GM19324 (cell line): ENCODE measurements around the gene BBX.

Experiments used
- ATAC-seq: cut with Tn5 transposase; IDR thresholded peaks from one replicate; pipeline ENCODE4 v1.9.1; 2021; ENCODE audit warnings: mild to moderate bottlenecking, moderate library complexity; ENCODE audit not compliant: unreplicated experiment, low FRiP score

BBX gene

DNA sequence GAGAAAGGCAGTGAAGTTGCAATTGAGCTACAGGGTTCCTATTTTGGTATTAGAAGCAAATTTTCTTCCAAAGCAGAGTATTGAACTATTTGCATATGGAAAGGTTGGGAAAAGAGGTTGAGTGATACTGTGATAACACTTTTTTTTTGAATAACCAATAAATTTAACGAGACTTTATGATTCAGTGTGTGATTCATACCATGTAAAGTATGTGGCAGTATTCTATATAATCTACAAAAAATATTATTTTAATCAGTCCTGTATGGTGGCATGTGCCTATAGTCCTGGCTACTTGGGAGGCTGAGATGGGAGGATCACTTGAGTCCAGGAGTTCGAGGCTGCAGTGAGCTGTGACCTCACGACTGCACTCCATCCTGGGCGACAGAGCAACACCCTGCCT lies 206.9 kb downstream of the BBX start:
- ATAC-seq = no peak

DNA sequence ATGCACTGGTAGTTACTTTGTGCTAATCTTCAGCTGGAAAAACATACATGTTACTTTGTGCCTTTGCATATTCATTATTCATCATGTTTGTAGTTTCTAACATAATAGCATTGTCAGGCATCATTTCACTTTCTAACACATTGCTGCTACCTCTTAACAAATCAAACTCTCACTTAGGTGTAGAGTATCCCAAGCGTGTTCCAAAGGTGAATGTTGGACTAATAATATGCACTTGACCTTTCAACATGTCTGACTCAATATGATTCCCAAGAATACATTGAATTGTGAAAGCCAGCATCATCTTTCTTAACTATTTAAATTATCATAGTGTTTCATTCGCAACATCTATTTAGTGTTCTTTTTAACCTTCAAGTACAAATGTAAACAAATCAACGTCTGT lies 211.6 kb downstream of the BBX start:
- ATAC-seq = no peak

DNA sequence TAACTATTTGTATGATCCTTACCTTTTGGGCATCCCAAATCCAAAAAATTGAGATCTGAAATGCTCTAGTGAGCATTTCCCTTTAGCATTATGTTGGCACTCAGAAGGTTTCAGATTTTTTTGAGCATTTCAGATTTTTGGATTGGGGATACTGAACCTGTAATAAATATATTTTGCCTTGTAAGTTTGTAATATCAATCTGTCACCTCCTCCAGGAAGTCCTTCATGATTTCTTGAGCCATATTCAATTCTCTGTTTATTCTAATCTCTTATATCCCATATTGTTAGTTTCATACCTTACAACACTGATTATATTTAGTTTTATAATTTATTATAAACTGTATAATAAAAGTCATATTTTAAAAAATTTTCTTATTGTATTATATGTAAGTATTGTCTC lies 215.2 kb downstream of the BBX start:
- ATAC-seq = no peak

DNA sequence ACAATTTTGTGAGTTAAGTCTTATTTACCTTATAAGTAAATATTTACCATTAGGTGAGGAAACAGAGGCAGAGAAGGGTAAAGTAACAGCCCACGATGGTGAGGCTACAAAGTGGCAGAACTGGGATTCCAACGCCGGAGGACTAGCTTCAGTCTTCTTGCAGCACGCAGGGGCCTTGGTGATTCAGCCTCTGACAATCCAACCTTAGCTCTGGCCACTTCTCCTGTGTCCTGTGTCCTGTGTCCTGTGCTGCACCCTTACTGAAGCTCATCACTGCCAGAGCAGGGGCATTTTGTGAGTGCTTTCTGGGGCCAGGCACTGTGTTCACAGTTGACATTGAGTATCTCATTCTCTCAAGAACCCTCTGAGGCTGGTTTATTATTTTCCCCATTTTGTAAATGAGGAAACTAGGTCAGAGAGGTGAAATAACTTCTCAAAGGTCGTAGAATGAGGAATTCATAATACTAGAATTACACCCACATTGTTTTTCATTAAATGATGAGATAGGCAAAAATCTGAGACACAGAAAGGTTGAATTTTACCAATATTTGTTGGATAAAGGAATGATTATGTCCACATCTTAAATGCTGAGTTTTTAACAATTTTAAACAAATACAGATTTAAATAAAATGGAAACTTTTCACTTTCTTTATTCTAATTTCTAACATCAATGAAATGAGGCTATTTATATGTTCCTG lies 215.9 kb downstream of the BBX start:
- no peak for ATAC-seq

DNA sequence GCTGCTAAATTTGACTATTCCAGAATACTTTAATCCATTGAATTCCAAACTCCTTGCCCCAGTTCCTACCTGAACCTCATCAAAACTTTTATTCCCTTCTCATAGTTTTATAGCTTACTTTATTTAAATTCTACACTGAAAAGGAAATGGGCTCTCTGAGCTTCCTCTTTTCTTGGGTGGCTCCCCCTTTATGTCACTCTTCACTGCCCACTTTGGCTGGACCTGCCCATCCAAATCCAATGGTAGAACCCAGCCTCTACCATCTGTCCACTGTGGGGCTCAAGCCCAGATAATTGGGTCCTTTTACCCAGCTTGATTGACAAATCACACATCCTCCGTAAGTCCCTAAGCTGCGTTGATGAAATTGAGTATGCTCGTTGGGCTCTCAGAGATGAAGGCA lies 216.5 kb downstream of the BBX start:
- ATAC-seq = no peak

DNA sequence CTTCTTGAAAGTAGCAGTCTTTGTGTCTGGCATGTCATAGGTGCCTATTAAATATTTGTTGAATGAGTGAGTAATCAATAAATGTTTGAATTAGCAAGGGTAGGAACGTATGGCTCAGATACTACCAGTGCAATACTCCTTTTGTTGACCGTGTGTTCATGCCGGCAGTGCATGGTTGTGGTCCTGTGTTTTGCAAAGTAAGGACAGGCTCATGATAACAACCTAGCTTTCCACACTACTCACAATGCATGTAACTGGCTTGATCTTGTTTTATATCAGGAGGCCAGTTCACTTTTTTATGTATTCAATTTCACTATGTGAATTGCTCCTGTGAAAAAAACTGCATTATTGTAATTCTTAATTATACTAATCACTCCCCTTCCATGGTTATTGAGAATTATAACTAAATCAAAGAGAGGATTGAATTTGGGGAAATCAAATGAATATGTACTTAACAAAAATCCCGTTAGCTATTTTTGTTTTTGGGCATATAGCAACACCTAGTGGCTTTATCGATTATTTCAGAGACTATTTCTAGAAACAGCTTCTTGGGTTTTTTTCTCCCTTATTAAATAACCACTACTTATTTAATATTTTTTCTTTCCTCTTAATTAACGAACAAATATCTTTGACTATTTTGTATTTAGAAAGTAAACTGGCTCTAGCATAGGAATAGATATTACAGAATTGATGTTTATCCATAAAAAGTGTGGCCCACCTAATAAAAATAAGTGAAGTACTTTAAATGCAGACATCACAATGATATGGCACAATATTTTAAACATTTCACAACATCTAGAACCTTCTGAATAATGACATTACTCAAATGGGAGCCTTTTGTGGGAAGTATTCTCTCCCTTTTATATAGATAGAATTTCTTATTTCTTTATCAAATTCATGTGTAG lies 218.5 kb downstream of the BBX start:
- no peak for ATAC-seq

DNA sequence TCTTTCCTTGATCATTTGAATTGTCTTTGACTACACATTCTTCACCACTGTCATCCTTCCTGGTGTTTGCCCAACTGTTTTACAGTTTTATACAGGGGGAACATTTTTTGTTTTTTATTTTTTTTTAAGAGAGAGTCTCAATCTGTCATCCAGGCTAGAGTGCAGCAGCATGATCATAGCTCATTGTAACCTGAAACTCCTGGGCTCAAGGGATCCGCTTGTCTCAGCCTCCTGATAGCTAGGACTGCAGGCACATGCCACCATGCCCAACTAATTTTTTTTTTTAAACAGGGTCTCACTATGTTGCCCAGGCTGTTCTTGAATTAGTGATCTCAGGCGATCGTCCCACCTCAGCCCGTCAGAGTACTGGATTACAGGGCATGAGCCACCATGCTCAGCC lies 222.6 kb downstream of the BBX start:
- no peak for ATAC-seq

DNA sequence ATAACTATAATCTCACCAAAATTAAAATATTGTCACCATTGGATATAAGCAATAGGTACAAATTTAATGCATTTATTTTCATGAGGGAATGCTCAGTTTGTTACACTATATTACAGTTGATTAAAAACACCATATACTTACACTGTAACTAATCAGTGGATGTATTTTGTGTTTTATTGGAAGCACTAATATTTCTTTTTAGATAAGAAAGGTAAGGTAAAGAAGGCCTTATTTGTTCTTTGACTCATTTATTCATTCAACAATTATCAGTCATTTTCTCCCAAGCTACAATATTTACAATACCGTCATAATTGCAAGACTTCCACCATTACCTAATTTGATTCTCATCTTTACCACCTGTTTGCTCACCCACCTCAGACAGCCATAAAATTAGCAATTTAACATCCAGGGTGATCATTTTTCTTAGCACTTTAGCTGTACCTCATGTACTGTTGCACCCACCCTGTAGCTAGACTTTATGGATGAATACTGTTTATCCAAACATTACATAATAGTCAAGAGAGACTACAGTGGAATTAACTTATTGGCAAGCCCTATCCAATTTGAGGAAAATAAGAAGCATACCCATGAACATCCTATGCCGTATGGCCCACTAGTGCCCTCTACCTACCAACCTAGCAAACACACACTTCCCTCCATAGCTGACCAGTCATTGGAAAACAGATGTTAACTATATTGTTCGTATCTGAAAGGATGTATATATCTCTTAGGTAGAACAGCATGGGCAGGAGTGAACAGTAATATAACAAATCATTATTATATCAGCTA lies 229.6 kb downstream of the BBX start:
- no peak for ATAC-seq

DNA sequence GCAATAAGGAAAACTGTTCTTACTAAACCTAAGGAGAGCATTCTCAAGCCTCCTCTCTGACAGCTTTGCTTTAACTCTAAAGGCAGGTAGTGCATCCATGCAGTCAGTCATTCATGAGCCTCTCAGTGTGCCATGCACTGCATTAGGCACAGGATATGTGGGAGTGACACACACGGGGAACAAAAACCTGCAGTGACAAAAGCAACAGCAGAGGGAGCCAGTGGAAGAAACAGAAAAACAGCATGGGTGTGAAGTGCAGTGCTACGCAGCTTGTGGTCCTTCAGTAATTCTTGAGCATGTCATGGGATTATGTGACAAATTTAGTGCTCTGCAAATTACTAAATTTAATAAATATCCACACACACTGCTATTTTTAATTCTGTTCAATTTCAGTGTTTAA lies 230.7 kb downstream of the BBX start:
- ATAC-seq = no peak

DNA sequence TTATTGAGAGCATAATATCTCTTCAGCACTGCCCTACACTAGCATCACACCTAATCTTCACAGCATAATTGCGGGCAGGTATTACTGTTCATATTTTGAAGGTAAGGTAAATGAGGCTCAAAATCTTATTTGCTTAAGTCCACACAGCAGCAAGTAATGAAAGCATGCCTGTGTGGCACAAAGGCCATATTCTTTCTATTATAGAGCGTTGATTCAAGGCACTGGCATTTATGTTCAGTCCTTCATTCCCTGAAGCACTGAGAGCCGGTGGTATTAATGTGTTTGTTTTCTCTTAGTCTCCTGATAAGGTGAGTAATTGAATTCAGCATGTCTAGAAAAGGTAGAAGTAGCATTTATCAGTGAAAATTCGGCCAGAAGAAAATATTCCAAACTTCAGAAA lies 231.2 kb downstream of the BBX start:
- ATAC-seq = no peak

DNA sequence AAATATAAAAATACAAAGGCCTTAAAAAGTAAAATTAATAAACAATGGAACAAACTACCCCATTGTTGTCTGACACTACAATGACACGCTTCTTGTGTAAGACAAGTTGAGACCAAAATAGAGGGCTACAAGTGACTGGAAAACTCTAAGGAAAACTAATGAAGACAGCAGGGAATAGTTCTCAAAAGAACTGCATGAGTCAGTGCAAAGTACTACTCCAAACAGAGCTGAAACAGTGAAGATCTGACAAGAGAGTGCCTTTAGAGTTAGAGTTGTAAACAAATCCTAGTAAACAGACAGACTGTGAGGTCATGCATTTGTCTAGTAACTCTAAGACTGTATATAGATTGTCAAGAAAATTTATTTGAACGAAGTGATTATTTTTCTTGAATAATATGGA lies 233.9 kb downstream of the BBX start:
- ATAC-seq = no peak

DNA sequence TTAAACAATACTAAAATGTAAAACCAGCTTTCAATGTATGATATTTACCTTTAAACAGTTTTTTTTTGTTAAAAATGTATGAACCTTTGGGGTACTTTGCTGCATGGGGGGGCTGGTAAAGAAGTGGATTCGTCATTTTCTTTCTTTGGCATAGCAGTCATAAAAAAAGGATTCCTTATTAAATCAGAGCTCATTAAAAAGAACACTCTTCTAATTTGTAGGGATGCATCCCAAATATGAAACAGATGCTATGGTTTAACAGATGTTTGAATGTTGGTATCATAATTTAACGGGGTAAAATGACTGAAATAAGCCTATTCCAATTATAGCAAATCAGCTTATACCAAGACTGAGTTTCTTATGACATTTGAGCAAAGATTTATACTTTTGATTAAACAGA lies 234.4 kb downstream of the BBX start:
- no peak for ATAC-seq

DNA sequence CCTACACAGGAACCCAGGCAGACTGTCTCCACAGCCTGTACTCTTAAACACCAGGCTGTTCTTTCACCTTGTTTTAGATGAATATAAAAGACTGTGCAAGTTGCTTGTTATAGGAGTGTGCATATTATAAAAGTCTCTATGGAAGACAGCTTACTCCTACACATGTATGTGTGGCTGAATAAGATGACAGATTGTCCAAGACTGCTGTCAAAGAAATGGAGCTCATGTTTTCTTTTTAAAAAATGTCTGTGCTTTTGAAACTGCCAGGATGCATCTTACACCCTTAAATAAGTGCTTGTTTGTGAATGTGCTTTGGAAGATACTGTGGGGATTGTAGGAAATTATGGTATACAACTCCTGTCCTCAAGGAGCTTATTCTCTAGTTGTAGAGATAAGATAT lies 237.4 kb downstream of the BBX start:
- ATAC-seq = no peak

DNA sequence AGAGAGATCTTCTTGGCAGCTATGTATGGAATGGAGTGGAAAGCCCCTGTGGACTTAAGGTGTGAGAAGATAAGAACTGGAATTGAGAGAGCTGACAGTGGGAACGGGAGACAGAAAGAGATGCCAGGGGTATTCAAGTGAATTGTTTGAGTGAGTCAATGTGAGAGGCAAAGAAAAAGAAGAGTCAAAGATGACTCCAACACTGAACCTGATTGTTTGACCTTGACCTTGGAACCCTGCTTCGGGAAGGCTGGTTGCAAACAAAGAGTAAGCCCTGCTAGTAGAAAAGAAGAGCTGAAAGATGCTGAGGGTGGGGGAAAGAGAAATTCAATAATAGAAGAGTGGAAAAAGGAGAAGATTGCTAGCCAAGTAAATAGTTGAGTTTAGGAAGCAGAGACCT lies 238.6 kb downstream of the BBX start:
- ATAC-seq = no peak

DNA sequence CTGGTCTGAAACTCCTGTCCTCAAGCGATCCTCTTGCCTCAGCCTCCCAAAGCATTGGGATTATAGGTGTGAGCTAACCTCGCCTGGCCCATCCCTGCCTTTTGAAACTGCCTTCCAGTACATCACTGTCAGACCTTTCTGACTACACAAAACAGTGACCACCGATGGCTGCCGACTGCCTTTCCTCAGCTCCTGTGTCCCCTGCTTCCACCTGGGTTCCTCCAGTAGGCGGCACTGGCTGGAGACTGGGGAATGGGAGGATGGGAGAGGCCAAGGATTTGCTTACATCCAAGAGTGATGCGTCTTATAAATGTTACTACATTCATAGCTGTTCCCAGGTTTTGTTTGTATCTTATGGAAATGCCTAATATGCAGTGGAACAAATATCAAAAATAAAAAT lies 242.8 kb downstream of the BBX start:
- no peak for ATAC-seq

DNA sequence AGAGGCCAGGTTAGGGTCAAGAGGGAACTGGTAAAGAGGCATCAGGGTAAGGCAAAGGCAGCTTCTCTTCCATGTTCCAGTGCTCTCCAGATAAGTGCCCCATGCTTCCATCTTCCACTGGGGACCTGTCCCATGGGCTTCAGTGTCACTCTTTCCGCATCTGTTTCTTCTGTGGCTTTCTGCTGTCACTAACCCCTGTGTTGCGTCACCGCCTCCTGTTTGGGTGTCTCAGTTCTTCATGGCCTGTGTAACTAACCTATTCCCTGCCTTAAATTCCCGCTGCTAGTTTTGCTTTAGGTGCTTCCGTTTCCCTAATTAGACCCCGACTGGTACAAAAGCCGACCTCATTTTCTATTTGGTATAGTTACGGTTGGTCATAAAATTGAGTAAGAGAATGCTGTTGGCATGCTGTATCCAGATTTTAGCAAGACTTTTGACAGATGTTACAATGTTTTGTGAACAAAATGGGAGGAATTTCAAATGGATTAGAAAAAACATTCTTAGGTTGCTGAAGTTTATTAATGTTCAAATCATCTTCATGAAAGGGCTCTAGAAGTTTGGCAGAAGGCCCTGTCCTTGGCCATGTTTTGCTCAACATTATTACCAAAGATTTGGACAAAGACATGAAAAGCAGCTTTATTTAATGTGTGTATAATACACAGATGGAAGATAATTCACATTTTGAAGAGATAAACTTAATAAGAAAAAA lies 245.3 kb downstream of the BBX start:
- no peak for ATAC-seq

DNA sequence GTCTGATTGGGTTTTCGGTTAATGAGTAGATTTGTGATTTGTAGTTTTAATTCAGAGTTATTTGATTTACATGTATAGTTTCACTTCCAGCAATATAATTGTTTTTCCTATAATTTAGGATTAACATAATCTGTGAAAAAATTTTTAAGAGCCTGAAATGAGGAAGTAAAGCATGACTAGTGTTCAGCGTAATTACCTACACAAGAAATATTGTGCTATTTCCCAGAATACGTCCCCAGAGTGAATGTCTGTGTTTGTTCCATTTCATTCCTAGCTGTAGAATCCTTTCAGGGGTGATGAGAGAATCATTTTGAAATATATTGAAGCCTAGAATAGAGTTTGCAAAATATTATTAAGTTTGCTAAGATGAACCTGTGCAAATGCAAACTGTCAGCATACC lies 247.1 kb downstream of the BBX start:
- no peak for ATAC-seq

DNA sequence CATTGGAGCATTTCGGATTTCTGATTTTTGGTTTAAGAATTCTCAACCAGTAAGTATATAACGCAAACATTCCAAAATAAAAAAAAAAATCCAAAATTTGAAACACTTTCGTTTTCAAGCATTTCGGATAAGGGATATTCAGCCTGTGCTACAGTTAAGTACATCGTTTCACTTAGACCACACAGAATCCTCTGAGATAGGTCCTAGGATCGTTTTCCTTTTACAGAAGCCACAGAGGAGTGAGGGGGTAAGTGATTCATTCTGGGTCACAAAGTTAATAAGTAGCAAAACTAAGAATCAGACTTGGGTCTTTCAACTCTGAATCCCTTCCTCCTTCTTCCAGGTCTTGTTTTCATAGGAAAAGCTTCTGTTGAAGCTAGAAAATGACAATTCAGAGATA lies 249.3 kb downstream of the BBX start:
- ATAC-seq = no peak

DNA sequence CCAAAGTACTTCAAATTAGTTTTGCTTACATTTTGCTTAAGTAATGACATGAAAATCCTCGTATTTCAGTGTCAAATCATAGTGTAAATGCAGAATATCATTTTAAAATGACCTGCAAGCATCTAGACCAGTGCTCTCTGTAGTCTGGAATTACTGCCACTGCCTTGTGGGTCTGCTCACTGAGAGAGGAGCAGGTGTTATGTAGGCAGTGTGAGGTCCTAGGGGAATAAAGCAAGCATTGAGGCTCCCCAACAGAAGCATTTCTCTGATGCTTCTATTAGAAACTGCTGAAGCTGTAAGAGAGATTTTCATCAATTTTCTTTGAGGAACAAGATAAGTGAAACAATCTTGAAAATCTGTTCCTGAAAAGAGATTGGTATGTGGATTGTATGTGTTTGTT lies 253.2 kb downstream of the BBX start:
- ATAC-seq = no peak

DNA sequence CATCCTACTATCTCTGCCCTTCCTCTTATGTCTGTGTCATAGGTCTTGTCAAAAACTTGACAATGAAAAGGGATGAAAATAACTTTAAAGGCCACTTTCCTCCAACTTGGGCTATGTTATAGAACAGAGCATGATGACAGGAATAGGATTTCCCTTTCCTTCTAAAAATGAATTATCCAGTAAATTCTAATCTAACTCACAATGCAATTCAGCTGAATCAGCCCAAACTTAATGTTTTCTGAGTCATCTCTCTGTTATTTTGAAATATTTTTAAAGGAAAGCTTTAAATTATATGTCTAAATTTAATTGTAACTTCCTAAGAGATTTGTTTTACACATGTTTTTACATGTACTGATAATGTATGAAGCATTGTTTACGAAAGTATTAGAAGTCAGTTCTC lies 258.5 kb downstream of the BBX start:
- ATAC-seq = no peak

DNA sequence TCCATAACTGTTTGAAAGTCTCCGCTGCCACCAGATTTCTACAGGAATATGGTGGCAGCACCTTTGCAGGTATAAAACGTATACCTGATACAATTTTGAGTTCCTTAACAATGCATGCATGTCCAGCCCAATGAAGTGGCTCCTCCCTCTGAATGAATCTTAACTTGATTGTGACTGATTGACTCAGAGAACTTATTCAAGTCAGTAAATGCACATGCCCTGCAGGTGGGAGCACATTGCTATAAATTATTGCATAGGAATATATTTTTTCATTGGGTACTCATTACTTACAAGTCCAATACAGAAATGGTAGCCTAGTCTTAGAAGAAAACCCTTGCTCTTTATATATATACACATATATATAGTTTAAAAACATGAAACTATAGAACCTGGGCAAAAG lies 259.3 kb downstream of the BBX start:
- ATAC-seq = no peak
